ENCODE measurements around the gene TFAP2B.

GRCh38 chr6:50807035-50807434 lies 11.6 kb upstream of the TFAP2B start:
- TF ChIP-seq RAD21 (IDR thresholded peaks at IDR 0.05; ENCODE audit: low read depth) = no peak
- no peak for TF ChIP-seq EP300 (IDR thresholded peaks at IDR 0.05; ENCODE audit: borderline replicate concordance)
- no peak for TF ChIP-seq YY1 (IDR thresholded peaks at IDR 0.05; ENCODE audit: low read depth)
- TF ChIP-seq FOXM1 (IDR thresholded peaks at IDR 0.05; ENCODE audit: borderline replicate concordance, low read depth) = no peak
- TF ChIP-seq TAF1 (IDR thresholded peaks at IDR 0.05; ENCODE audit: low read depth) = no peak
- no peak for TF ChIP-seq EGR1 (IDR thresholded peaks at IDR 0.05)
- TF ChIP-seq, protein P1, sequence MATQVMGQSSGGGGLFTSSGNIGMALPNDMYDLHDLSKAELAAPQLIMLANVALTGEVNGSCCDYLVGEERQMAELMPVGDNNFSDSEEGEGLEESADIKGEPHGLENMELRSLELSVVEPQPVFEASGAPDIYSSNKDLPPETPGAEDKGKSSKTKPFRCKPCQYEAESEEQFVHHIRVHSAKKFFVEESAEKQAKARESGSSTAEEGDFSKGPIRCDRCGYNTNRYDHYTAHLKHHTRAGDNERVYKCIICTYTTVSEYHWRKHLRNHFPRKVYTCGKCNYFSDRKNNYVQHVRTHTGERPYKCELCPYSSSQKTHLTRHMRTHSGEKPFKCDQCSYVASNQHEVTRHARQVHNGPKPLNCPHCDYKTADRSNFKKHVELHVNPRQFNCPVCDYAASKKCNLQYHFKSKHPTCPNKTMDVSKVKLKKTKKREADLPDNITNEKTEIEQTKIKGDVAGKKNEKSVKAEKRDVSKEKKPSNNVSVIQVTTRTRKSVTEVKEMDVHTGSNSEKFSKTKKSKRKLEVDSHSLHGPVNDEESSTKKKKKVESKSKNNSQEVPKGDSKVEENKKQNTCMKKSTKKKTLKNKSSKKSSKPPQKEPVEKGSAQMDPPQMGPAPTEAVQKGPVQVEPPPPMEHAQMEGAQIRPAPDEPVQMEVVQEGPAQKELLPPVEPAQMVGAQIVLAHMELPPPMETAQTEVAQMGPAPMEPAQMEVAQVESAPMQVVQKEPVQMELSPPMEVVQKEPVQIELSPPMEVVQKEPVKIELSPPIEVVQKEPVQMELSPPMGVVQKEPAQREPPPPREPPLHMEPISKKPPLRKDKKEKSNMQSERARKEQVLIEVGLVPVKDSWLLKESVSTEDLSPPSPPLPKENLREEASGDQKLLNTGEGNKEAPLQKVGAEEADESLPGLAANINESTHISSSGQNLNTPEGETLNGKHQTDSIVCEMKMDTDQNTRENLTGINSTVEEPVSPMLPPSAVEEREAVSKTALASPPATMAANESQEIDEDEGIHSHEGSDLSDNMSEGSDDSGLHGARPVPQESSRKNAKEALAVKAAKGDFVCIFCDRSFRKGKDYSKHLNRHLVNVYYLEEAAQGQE (IDR thresholded peaks at IDR 0.05; ENCODE audit: low read depth) = no peak
- no peak for TF ChIP-seq CEBPB (IDR thresholded peaks at IDR 0.05)

Data from Ishikawa (cell line).